Gastroesophageal sphincter (tissue), 3 donors: ENCODE data around the gene TMTC1.

Experiments used
- POLR2A ChIP-seq, 2 donors: fragments of 450-650 bp; IDR thresholded peaks; one replicate each; pipeline ENCODE4 v1.6.1; 2017; ENCODE audit warnings: antibody characterized with exemption in 2 of 2, mild to moderate bottlenecking in 2 of 2, moderate library complexity in 1 of 2
- TF ChIP-seq, protein P1 (sequence below), 4 experiments: fragments of 200-600 bp in 2 of 4; fragments of 450-650 bp in 2 of 4; sonication (generic) in 1 of 4; IDR thresholded peaks; one replicate each; pipeline ENCODE4 v1.5.1; 2017 to 2019; ENCODE audit warnings: antibody characterized with exemption in 4 of 4, mild to moderate bottlenecking in 2 of 4, moderate library complexity in 2 of 4

DNA sequence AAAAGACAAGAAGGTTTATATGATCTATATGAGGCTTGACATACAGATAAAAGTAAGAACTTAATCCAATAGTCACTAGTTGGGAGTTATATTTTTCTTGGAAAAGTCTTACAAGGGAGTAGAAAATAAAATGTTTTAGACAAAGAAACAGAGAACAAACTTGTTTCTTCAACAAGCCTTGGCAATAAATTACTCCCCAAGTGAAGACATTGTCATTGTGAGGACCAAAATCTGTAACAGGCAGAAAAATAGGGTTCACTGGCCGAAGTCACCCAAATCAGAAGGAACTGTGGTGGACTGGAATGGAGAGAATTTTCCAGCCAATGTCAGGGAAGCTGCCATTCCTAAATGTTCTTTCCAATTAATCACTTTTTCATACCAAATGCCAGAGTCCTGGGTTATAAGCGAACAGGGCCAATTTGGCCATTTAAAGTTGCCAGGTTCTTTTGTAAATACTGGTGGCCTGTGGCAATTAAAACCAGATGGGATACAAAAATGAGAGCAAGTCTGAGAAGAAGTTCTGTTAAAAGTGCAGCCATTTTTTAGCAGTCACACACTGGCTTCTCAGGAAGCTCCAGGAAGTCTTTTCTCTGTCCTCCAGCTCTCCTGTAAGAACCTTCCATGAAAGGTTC lies 168.9 kb downstream of the TMTC1 start:
- TF ChIP-seq, protein P1, sequence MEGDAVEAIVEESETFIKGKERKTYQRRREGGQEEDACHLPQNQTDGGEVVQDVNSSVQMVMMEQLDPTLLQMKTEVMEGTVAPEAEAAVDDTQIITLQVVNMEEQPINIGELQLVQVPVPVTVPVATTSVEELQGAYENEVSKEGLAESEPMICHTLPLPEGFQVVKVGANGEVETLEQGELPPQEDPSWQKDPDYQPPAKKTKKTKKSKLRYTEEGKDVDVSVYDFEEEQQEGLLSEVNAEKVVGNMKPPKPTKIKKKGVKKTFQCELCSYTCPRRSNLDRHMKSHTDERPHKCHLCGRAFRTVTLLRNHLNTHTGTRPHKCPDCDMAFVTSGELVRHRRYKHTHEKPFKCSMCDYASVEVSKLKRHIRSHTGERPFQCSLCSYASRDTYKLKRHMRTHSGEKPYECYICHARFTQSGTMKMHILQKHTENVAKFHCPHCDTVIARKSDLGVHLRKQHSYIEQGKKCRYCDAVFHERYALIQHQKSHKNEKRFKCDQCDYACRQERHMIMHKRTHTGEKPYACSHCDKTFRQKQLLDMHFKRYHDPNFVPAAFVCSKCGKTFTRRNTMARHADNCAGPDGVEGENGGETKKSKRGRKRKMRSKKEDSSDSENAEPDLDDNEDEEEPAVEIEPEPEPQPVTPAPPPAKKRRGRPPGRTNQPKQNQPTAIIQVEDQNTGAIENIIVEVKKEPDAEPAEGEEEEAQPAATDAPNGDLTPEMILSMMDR (IDR thresholded peaks at IDR 0.05): no peak
- no peak for TF ChIP-seq POLR2A (IDR thresholded peaks at IDR 0.05)
